Measurements from ENCODE around the gene PCDHGA8.

DNA sequence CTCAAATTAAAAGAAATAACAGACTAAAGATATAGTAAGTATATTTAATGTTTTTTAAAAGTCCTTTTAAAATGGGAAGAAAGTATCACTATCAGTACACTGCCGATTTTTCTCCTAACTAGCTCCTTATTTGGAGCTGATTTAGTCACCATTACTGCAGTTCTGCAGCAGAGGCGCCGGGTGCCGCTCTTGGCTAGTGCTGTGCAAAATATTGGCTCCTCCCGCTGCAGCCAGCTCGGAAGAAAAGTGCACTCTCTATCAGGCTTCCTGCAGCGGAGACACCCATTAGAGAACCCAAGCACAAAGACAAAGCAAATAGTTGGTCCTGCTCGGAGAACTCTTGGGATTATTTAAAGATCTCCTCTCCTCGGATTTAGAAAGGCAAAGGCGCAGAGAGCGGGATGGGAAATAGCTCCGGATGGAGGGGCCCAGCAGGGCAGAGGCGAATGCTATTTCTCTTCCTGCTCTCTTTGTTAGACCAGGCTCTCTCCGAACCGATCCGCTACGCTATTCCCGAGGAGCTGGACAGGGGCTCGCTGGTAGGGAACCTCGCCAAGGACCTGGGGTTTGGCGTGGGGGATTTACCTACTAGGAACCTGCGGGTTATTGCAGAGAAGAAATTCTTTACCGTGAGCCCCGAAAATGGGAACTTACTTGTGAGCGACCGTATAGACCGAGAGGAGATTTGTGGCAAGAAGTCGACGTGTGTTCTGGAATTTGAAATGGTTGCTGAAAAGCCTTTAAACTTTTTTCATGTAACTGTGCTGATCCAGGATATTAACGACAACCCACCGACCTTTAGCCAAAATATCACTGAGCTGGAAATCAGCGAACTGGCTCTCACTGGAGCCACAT lies 22.2 kb upstream of the PCDHGA8 start, which contains the start of gene PCDHGB3:
- TF ChIP-seq POLR2A (IDR thresholded peaks at IDR 0.05), result no peak
- TF ChIP-seq, protein P1, sequence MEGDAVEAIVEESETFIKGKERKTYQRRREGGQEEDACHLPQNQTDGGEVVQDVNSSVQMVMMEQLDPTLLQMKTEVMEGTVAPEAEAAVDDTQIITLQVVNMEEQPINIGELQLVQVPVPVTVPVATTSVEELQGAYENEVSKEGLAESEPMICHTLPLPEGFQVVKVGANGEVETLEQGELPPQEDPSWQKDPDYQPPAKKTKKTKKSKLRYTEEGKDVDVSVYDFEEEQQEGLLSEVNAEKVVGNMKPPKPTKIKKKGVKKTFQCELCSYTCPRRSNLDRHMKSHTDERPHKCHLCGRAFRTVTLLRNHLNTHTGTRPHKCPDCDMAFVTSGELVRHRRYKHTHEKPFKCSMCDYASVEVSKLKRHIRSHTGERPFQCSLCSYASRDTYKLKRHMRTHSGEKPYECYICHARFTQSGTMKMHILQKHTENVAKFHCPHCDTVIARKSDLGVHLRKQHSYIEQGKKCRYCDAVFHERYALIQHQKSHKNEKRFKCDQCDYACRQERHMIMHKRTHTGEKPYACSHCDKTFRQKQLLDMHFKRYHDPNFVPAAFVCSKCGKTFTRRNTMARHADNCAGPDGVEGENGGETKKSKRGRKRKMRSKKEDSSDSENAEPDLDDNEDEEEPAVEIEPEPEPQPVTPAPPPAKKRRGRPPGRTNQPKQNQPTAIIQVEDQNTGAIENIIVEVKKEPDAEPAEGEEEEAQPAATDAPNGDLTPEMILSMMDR (IDR thresholded peaks at IDR 0.05), result no peak

Data from uterus (tissue), 2 donors.